Adrenal gland (tissue), 12 donors: ENCODE results near the gene RFPL1. TPM values are rescaled to one million over a fixed set of nuclear protein-coding genes. Genes with fewer than 3 reads are reported as not detected.
A peak's percentile ranks its signal among the peaks of the same experiment; 100 is the strongest.

Source experiments
- DNase-seq, 7 donors: peaks; one replicate each; pipeline ENCODE4 v3.0.0-alpha.2; 2019 to 2020
- H3K27ac ChIP-seq, 5 donors: fragments of 200-600 bp; sonication (generic) in 4 of 5; 1 replicate in 3 of 5; 2 replicates in 2 of 5; pipeline versions ENCODE4 v1.5.1 to v1.8.0; 2016 to 2020; ENCODE audit warnings: mild to moderate bottlenecking in 1 of 5
- H3K27me3 ChIP-seq: fragments of 200-600 bp; 2 replicates; pipeline ENCODE4 v1.8.0; 2021
- H3K36me3 ChIP-seq, 2 donors: fragments of 200-600 bp; replicated peaks in 1 of 2; 1 replicate in 1 of 2; 2 replicates in 1 of 2; pipeline versions ENCODE4 v1.5.1 to v1.8.0; 2018 to 2022
- H3K4me1 ChIP-seq, 2 donors: fragments of 200-600 bp; replicated peaks in 1 of 2; 1 replicate in 1 of 2; 2 replicates in 1 of 2; pipeline versions ENCODE4 v1.5.1 to v1.8.0; 2018 to 2021
- H3K4me3 ChIP-seq, 4 donors: fragments of 200-600 bp; sonication (generic) in 3 of 4; one replicate each; pipeline ENCODE4 v1.5.1; 2016 to 2018
- H3K9me3 ChIP-seq, 3 donors: fragments of 200-600 bp; sonication (generic) in 1 of 3; replicated peaks in 1 of 3; 1 replicate in 2 of 3; 2 replicates in 1 of 3; pipeline versions ENCODE4 v1.5.1 to v1.8.0; 2016 to 2021
- CTCF ChIP-seq, 6 experiments: fragments of 450-650 bp in 4 of 6; fragments of 200-600 bp in 2 of 6; sonication (generic) in 1 of 6; IDR thresholded peaks; 1 replicate in 5 of 6; 2 replicates in 1 of 6; pipeline versions ENCODE4 v1.5.1 to v1.8.0; 2016 to 2021; ENCODE audit warnings: antibody characterized with exemption in 6 of 6, mild to moderate bottlenecking in 2 of 6, moderate library complexity in 1 of 6
- POLR2A ChIP-seq, 2 donors: fragments of 450-650 bp; IDR thresholded peaks; one replicate each; pipeline ENCODE4 v1.6.1; 2017; ENCODE audit warnings: antibody characterized with exemption in 2 of 2, mild to moderate bottlenecking in 2 of 2, moderate library complexity in 1 of 2
- WGBS, 4 donors: extraction: QIAGEN DNeasy Blood & Tissue Kit in 2 of 4; methylation state at CpG; one replicate each; pipeline versions ENCODE4 v1.1.5 to v1.1.7; 2013 to 2017; 5-methylcytosine and 5-hydroxymethylcytosine counted together
- intact Hi-C, 2 donors: fragments of 100-400 bp; cut with DNase I; formaldehyde crosslinking; loops; one replicate each; pipeline versions ENCODE4 v1.14.1 to v1.15.0; 2022 to 2023
- polyA plus RNA-seq, 3 donors: library from polyadenylated mRNA; stranded (reverse); fragments of 200-250 nt in 2 of 3; fragments of 350-450 nt in 1 of 3; fragmentation: Illumina TruSeq in 1 of 3; extraction: RNeasy Lipid Tissue Mini Kit (QIAGEN cat#74804) in 1 of 3; gene quantifications; one replicate each; pipeline ENCODE4 v1.2.3, GENCODE V29; 2013 to 2014
- total RNA-seq, 9 donors: library from RNA; depleted of rRNA in 4 of 9; stranded (reverse); fragments of >200 nt in 4 of 9; fragments of 120-200 nt in 1 of 9; fragmentation: NEBNext Ultra II Directional in 1 of 9; extraction: Animal tissue kit (Norgen Biotek cat#: 25700) in 1 of 9; gene quantifications; one replicate each; pipeline versions ENCODE4 v1.1.0 to v1.2.4, GENCODE V29; 2013 to 2023
- donor health status: healthy with polysubstance abuse.
- donor health status: Bipolar disorder and iron deficiency.
- donor health status: DM: yes; HTN: yes; CAD: no.
- donor health status: DM: no; HTN: no; CAD: no.
- donor health status: DM: no; HTN: no; CAD: no.
- donor health status: DM: yes; HTN: yes; CAD: no.

RFPL1 gene
- total and polyA plus RNA-seq, 12 donors: not detected

- no peaks in the 10 kb centered on the region for H3K27me3 ChIP-seq
- H3K27ac ChIP-seq: no peak overlapping the region
- 77 to 100% (median 82%) methylated on average over 1 to 2 of the region's 2 CpGs for WGBS, 4 donors
- peak in 3 of 7 donors; percentile 2 to 33 (median 2) for DNase-seq
- TF ChIP-seq POLR2A (IDR thresholded peaks at IDR 0.05) (no peak), CTCF (IDR thresholded peaks at IDR 0.05) (no peak)
- no peak overlapping the region for H3K4me3 ChIP-seq
- no peaks in the 10 kb centered on the region for H3K9me3 ChIP-seq
- no peaks in the 10 kb centered on the region for H3K36me3 ChIP-seq
- H3K4me1 ChIP-seq: peaks cover 0 to 8% of the 10 kb centered on the region in 2 donors
- intact Hi-C loops: loop anchor here (10.0 kb wide), 1 partner anchor 132 kb away; no protein-coding TSS in a partner anchor
These were observed 45.3 kb upstream of the RFPL1 start for GRCh38 chr22:29393019-29393608.

GRCh38 chr22:29394931-29395581 is 43.3 kb upstream of the RFPL1 start:
- Histone ChIP-seq H3K36me3 (no peaks in the 10 kb centered on the region), H3K9me3 (no peaks in the 10 kb centered on the region), H3K4me1 (peaks cover 0 to 3% of the 10 kb centered on the region in 2 donors), H3K27ac (no peak overlapping the region), H3K4me3 (no peak overlapping the region), H3K27me3 (no peaks in the 10 kb centered on the region)
- WGBS, 4 donors: 1 to 7% (median 4%) methylated on average over 9 to 10 of the region's 10 CpGs
- DNase-seq: peak; percentile 66 to 89 (median 77)
- TF ChIP-seq POLR2A (IDR thresholded peaks at IDR 0.05): no peak
- TF ChIP-seq CTCF (IDR thresholded peaks at IDR 0.05): peak; percentile 71 to 91 (median 84)
- intact Hi-C loops: loop anchor here (10.0 kb wide), 1 partner anchor 130 kb away; no protein-coding TSS in a partner anchor

- Histone ChIP-seq H3K36me3 (no peaks in the 10 kb centered on the region), H3K9me3 (no peaks in the 10 kb centered on the region), H3K27ac (no peak overlapping the region), H3K4me1 (peaks cover 0 to 3% of the 10 kb centered on the region in 2 donors), H3K4me3 (no peak overlapping the region), H3K27me3 (no peaks in the 10 kb centered on the region)
- peak in 1 of 7 donors; percentile 44 for DNase-seq
- intact Hi-C loops: loop anchor here (10.0 kb wide), 1 partner anchor 129 kb away; no protein-coding TSS in a partner anchor
- WGBS, 4 donors: 57 to 76% (median 68%) methylated on average over 2 of the region's 2 CpGs
- TF ChIP-seq POLR2A (IDR thresholded peaks at IDR 0.05) (no peak), CTCF (IDR thresholded peaks at IDR 0.05) (no peak)
These were observed 42.3 kb upstream of the RFPL1 start for GRCh38 chr22:29396126-29396525.

- WGBS, 4 donors: 80 to 88% (median 86%) methylated on average over 5 to 6 of the region's 6 CpGs; no CpG with 5 or more reads in 1 of the 4 donors
- intact Hi-C loops: loop anchor here (10.0 kb wide), 1 partner anchor 127 kb away; no protein-coding TSS in a partner anchor
- no peak overlapping the region for H3K4me3 ChIP-seq
- H3K27ac ChIP-seq: no peak overlapping the region
- no peaks in the 10 kb centered on the region for H3K9me3 ChIP-seq
- H3K27me3 ChIP-seq: no peaks in the 10 kb centered on the region
- TF ChIP-seq CTCF (IDR thresholded peaks at IDR 0.05) (no peak), POLR2A (IDR thresholded peaks at IDR 0.05) (no peak)
- H3K36me3 ChIP-seq: no peaks in the 10 kb centered on the region
- H3K4me1 ChIP-seq: peaks cover 0 to 3% of the 10 kb centered on the region in 2 donors
- DNase-seq: peak in 2 of 7 donors; percentile 7 to 35
These were observed 40.6 kb upstream of the RFPL1 start for GRCh38 chr22:29397791-29398190.
